HepG2 (cell line): ENCODE data around the gene BCAR3. TPM values are rescaled to one million over a fixed set of nuclear protein-coding genes. Genes with fewer than 3 reads are reported as not detected.

Experiments
- BCL3 ChIP-seq: sonication (generic); formaldehyde crosslinking; IDR thresholded peaks from 2 replicates; pipeline ENCODE4 v1.5.1; 2020; ENCODE audit warnings: mild to moderate bottlenecking, missing genetic modification reagents, moderate library complexity
- BCL6 ChIP-seq: IDR thresholded peaks from 2 replicates; pipeline ENCODE4 v1.6.1; 2016; ENCODE audit warnings: missing genetic modification reagents, missing compliant biosample characterization
- BRCA1 ChIP-seq: sonication (generic); formaldehyde crosslinking; IDR thresholded peaks from 2 replicates; pipeline ENCODE4 v1.4.0; 2020; ENCODE audit warnings: missing genetic modification reagents
- CAMTA2 ChIP-seq: sonication (generic); formaldehyde crosslinking; IDR thresholded peaks from 2 replicates; pipeline ENCODE4 v1.4.0; 2020; ENCODE audit warnings: mild to moderate bottlenecking, missing genetic modification reagents, borderline replicate concordance
- HDAC1 ChIP-seq: sonication (generic); formaldehyde crosslinking; IDR thresholded peaks from 2 replicates; pipeline ENCODE4 v1.5.1; 2020; ENCODE audit warnings: mild to moderate bottlenecking, missing genetic modification reagents
- HOXA5 ChIP-seq: sonication (generic); formaldehyde crosslinking; IDR thresholded peaks from 2 replicates; pipeline ENCODE4 v1.4.0; 2020; ENCODE audit warnings: missing genetic modification reagents
- IKZF4 ChIP-seq: sonication (generic); formaldehyde crosslinking; IDR thresholded peaks from 2 replicates; pipeline ENCODE4 v1.5.1; 2020; ENCODE audit warnings: borderline replicate concordance, mild to moderate bottlenecking, low read depth, missing genetic modification reagents; ENCODE audit errors: not compliant biosample characterization
- KLF16 ChIP-seq, 2 experiments: sonication (generic) in 1 of 2; formaldehyde crosslinking in 1 of 2; IDR thresholded peaks; 2 replicates each; pipeline versions ENCODE4 v1.6.1 to v1.8.0; 2016 to 2023; ENCODE audit warnings: missing genetic modification reagents in 2 of 2, missing compliant biosample characterization in 1 of 2
- MYC ChIP-seq: sonication (generic); formaldehyde crosslinking; IDR thresholded peaks from 2 replicates; pipeline ENCODE4 v1.9.0; 2021; ENCODE audit warnings: missing genetic modification reagents, borderline replicate concordance
- NFE2L1 ChIP-seq: sonication (generic); formaldehyde crosslinking; IDR thresholded peaks from 2 replicates; pipeline ENCODE4 v1.4.0; 2020; ENCODE audit warnings: missing genetic modification reagents, mild to moderate bottlenecking, borderline replicate concordance
- NFKB2 ChIP-seq: sonication (generic); formaldehyde crosslinking; IDR thresholded peaks from 2 replicates; pipeline ENCODE4 v1.4.0; 2020; ENCODE audit warnings: missing genetic modification reagents, borderline replicate concordance
- NFYC ChIP-seq: IDR thresholded peaks from 2 replicates; pipeline ENCODE4 v1.6.1; 2016; ENCODE audit warnings: missing genetic modification reagents, missing compliant biosample characterization
- PCBP1 ChIP-seq: fragments of 200-400 bp; formaldehyde crosslinking; IDR thresholded peaks from 2 replicates; pipeline ENCODE4 v1.6.1; 2017; ENCODE audit warnings: mild to moderate bottlenecking, low read depth, low read length, borderline replicate concordance
- TBP ChIP-seq: sonication (generic); formaldehyde crosslinking; IDR thresholded peaks from 2 replicates; pipeline ENCODE4 v1.5.0; 2020; ENCODE audit warnings: missing genetic modification reagents
- ZFP36L2 ChIP-seq: sonication (generic); formaldehyde crosslinking; IDR thresholded peaks from 2 replicates; pipeline ENCODE4 v1.4.0; 2020; ENCODE audit warnings: missing genetic modification reagents
- ZFP82 ChIP-seq: sonication (generic); formaldehyde crosslinking; IDR thresholded peaks from 2 replicates; pipeline ENCODE4 v1.5.1; 2020; ENCODE audit warnings: mild to moderate bottlenecking, missing genetic modification reagents, borderline replicate concordance
- ZKSCAN1 ChIP-seq: fragments of 150-350 bp; IDR thresholded peaks from 2 replicates; pipeline ENCODE4 v1.6.1; 2014; ENCODE audit warnings: low read length
- ZNF10 ChIP-seq: sonication (generic); formaldehyde crosslinking; IDR thresholded peaks from 2 replicates; pipeline ENCODE4 v1.4.0; 2020; ENCODE audit warnings: mild to moderate bottlenecking, low read depth, missing genetic modification reagents, borderline replicate concordance
- ZNF513 ChIP-seq: sonication (generic); formaldehyde crosslinking; conservative IDR thresholded peaks from 2 replicates; pipeline ENCODE4 v1.5.0; 2020; ENCODE audit warnings: missing genetic modification reagents
- ZNF552 ChIP-seq: sonication (generic); formaldehyde crosslinking; IDR thresholded peaks from 2 replicates; pipeline ENCODE4 v1.9.0; 2022; ENCODE audit warnings: missing genetic modification reagents, mild to moderate bottlenecking, borderline replicate concordance
- ZNF776 ChIP-seq: sonication (generic); formaldehyde crosslinking; IDR thresholded peaks from 2 replicates; pipeline ENCODE4 v1.4.0; 2020; ENCODE audit warnings: mild to moderate bottlenecking, missing genetic modification reagents
- ZSCAN20 ChIP-seq: sonication (generic); formaldehyde crosslinking; IDR thresholded peaks from 2 replicates; pipeline ENCODE4 v1.4.0; 2020; ENCODE audit warnings: missing genetic modification reagents, mild to moderate bottlenecking, borderline replicate concordance
- polyA plus RNA-seq, 8 experiments: library from polyadenylated mRNA; depleted of rRNA in 3 of 8; stranded (reverse) in 7 of 8; unstranded in 1 of 8; fragments of >200 nt; fragmentation: Illumina TruSeq in 4 of 8; extraction: Trizol in 4 of 8; gene quantifications; 2 replicates each; pipeline versions ENCODE4 v1.2.1 to v1.2.3, GENCODE V29; 2011 to 2016; ENCODE audit warnings: low read depth in 4 of 8, missing spikeins in 1 of 8, mixed read lengths in 1 of 8; ENCODE audit not compliant: insufficient read depth in 1 of 8
- total RNA-seq, 5 experiments: library from RNA; depleted of rRNA; stranded (reverse); fragments of >200 nt; fragmentation: Illumina TruSeq; extraction: Trizol; gene quantifications; 2 replicates each; pipeline ENCODE4 v1.2.3, GENCODE V29; 2016; ENCODE audit warnings: low read depth in 1 of 5
- TF ChIP-seq, protein P1 (sequence below): sonication (generic); formaldehyde crosslinking; IDR thresholded peaks from 2 replicates; pipeline ENCODE4 v1.5.0; 2020; ENCODE audit warnings: missing genetic modification reagents
- TF ChIP-seq, protein P2 (sequence below): sonication (generic); formaldehyde crosslinking; IDR thresholded peaks from 2 replicates; pipeline ENCODE4 v1.4.0; 2020; ENCODE audit warnings: missing genetic modification reagents

The BCAR3 gene
- total and polyA plus RNA-seq, 2 of the 13 experiments (the other 11 are each of a cell fraction or from before 2014, with no cell fraction given): 3.6 to 4.8 TPM

GRCh38 chr1:93615582-93616150 is 66.0 kb downstream of the BCAR3 start (continued):
- no peak for TF ChIP-seq ZNF513
- no peak; the same call in 1 of the 2 replicates for TF ChIP-seq NFKB2 (CRISPR knock-in tag)
- TF ChIP-seq HDAC1 (CRISPR knock-in tag): peak; percentile 76
- no peak for TF ChIP-seq PCBP1
- TF ChIP-seq HOXA5 (CRISPR knock-in tag): no peak
- TF ChIP-seq BRCA1 (CRISPR knock-in tag): no peak
- TF ChIP-seq ZNF552: no peak
- TF ChIP-seq KLF16 (CRISPR knock-in tag; IDR thresholded peaks at IDR 0.05): peak; percentile 21 to 59; a peak in 1 of 4 replicates
- TF ChIP-seq CAMTA2: no peak
- TF ChIP-seq, protein P1, sequence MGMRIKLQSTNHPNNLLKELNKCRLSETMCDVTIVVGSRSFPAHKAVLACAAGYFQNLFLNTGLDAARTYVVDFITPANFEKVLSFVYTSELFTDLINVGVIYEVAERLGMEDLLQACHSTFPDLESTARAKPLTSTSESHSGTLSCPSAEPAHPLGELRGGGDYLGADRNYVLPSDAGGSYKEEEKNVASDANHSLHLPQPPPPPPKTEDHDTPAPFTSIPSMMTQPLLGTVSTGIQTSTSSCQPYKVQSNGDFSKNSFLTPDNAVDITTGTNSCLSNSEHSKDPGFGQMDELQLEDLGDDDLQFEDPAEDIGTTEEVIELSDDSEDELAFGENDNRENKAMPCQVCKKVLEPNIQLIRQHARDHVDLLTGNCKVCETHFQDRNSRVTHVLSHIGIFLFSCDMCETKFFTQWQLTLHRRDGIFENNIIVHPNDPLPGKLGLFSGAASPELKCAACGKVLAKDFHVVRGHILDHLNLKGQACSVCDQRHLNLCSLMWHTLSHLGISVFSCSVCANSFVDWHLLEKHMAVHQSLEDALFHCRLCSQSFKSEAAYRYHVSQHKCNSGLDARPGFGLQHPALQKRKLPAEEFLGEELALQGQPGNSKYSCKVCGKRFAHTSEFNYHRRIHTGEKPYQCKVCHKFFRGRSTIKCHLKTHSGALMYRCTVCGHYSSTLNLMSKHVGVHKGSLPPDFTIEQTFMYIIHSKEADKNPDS (CRISPR knock-in tag): no peak
- no peak for TF ChIP-seq TBP
- TF ChIP-seq, protein P2, sequence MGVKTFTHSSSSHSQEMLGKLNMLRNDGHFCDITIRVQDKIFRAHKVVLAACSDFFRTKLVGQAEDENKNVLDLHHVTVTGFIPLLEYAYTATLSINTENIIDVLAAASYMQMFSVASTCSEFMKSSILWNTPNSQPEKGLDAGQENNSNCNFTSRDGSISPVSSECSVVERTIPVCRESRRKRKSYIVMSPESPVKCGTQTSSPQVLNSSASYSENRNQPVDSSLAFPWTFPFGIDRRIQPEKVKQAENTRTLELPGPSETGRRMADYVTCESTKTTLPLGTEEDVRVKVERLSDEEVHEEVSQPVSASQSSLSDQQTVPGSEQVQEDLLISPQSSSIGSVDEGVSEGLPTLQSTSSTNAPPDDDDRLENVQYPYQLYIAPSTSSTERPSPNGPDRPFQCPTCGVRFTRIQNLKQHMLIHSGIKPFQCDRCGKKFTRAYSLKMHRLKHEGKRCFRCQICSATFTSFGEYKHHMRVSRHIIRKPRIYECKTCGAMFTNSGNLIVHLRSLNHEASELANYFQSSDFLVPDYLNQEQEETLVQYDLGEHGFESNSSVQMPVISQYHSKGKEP (CRISPR knock-in tag): no peak; the same call in 1 of the 2 replicates
- no peak for TF ChIP-seq ZFP82 (CRISPR knock-in tag)
- TF ChIP-seq ZFP36L2 (CRISPR knock-in tag): no peak
- TF ChIP-seq ZKSCAN1: no peak
- peak; percentile 92; the same call in 1 of the 2 replicates for TF ChIP-seq NFE2L1 (CRISPR knock-in tag)
- TF ChIP-seq ZNF10 (CRISPR knock-in tag): no peak
- no peak for TF ChIP-seq ZSCAN20 (CRISPR knock-in tag)
- TF ChIP-seq BCL3 (CRISPR knock-in tag): peak; percentile 86; the same call in 1 of the 2 replicates
- peak; percentile 46; the same call in 1 of the 2 replicates for TF ChIP-seq BCL6 (CRISPR knock-in tag)
- TF ChIP-seq ZNF776 (CRISPR knock-in tag): no peak
- 0 out of 2 replicates have a peak, but pooled peaks have one; percentile 3 for TF ChIP-seq MYC (CRISPR knock-in tag)
- no peak for TF ChIP-seq IKZF4
- peak; percentile 39; the same call in 1 of the 2 replicates for TF ChIP-seq NFYC
